ENCODE results near the gene RBMS2. TPM values are rescaled to one million over a fixed set of nuclear protein-coding genes. Genes with fewer than 3 reads are reported as not detected.
A peak's percentile ranks its signal among the peaks of the same experiment; 100 is the strongest.

Gene RBMS2
- total RNA-seq, 4 donors from 2014 or later, result 17.3 to 55.1 (median 25.2) TPM

- Histone ChIP-seq H3K36me3 (no peaks in the 10 kb centered on the region), H3K27ac (peak overlapping the region; percentile 95 to 99 (median 96)), H3K4me1 (peaks cover 35 to 67% (median 50%) of the 10 kb centered on the region in 4 donors), H3K27me3 (no peaks in the 10 kb centered on the region), H3K4me3 (peak overlapping the region in 1 of 4 donors; percentile 96), H3K9me3 (no peaks in the 10 kb centered on the region)
- intact Hi-C loops (cut with DNase I; ENCODE audit: low total_unique reads), result loop anchor here (10.0 kb wide), 1 partner anchor 93 kb away; the partner anchor contains the start of gene NACA
- in situ Hi-C loops (cut with MboI; ENCODE audit: low pct_ligation_motif_present in 1 of 4, low pct_unique_long_range_greater_than_20kb in 1 of 4, low sequenced_read_pairs in 3 of 4), result no loop called here
- peak; percentile 89 for DNase-seq
- TF ChIP-seq POLR2AphosphoS5 (IDR thresholded peaks at IDR 0.05) (no peak), EP300 (IDR thresholded peaks at IDR 0.05; ENCODE audit: low read depth) (no peak), POLR2A (IDR thresholded peaks at IDR 0.05) (no peak)
- TF ChIP-seq, protein P1, sequence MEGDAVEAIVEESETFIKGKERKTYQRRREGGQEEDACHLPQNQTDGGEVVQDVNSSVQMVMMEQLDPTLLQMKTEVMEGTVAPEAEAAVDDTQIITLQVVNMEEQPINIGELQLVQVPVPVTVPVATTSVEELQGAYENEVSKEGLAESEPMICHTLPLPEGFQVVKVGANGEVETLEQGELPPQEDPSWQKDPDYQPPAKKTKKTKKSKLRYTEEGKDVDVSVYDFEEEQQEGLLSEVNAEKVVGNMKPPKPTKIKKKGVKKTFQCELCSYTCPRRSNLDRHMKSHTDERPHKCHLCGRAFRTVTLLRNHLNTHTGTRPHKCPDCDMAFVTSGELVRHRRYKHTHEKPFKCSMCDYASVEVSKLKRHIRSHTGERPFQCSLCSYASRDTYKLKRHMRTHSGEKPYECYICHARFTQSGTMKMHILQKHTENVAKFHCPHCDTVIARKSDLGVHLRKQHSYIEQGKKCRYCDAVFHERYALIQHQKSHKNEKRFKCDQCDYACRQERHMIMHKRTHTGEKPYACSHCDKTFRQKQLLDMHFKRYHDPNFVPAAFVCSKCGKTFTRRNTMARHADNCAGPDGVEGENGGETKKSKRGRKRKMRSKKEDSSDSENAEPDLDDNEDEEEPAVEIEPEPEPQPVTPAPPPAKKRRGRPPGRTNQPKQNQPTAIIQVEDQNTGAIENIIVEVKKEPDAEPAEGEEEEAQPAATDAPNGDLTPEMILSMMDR (IDR thresholded peaks at IDR 0.05), result no peak
- WGBS, 2 donors (ENCODE audit: low coverage in 1 of 2), result 3 to 6% methylated on average over 2 to 13 of the region's 13 CpGs
These were observed 110.4 kb downstream of the RBMS2 start for GRCh38 chr12:56631790-56632700.

DNA sequence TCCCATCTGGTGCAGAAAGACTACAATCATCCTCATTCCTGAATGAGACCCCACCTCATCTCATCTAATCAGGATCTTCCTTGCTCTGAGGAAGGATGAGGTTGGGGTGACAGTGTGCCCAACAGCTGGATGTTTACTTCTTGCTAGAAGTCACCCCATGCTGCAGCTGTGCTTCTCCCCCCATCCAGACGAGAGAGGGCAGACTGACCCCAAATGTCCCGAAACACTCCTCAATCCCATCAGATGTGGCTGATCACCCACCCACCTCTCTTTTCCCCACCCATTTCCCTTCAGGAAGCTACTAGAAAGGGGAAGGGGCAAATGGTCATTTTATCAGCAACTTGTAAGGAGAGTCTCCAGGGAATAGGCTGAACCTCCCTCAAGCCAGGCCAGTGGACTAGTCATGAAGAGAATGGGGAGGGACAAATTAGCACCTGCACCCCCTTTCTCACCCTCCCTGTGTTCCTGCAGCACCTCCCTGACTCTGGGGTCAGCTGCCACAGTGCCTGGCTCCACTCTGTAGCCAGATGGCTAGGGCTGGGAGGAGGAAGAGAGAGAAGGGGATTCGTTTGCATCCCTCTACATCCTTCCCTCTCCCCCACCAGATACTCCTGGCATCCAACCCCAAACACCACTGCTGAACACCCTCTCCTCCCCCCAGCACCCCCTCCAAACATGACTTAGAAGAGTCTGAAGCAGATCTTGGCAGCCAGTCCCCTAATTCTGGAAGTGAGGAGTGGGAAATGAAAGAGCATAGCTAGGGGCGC lies 111.3 kb downstream of the RBMS2 start:
- DNase-seq, result no peak
- in situ Hi-C loops (cut with MboI; ENCODE audit: low pct_ligation_motif_present in 1 of 4, low pct_unique_long_range_greater_than_20kb in 1 of 4, low sequenced_read_pairs in 3 of 4), result no loop called here
- intact Hi-C loops (cut with DNase I; ENCODE audit: low total_unique reads), result loop anchor here (10.0 kb wide), 1 partner anchor 92 kb away; the partner anchor contains the start of gene NACA
- peak overlapping the region in 1 of 4 donors; percentile 96 for H3K4me3 ChIP-seq
- 50% methylated on average over 2 to 4 of the region's 4 CpGs for WGBS, 2 donors (ENCODE audit: low coverage in 1 of 2)
- H3K27me3 ChIP-seq, result no peaks in the 10 kb centered on the region
- no peaks in the 10 kb centered on the region for H3K9me3 ChIP-seq
- H3K27ac ChIP-seq, result peak overlapping the region; percentile 95 to 99 (median 96)
- TF ChIP-seq POLR2AphosphoS5 (IDR thresholded peaks at IDR 0.05) (no peak), POLR2A (IDR thresholded peaks at IDR 0.05) (no peak), EP300 (IDR thresholded peaks at IDR 0.05; ENCODE audit: low read depth) (no peak)
- TF ChIP-seq, protein P1 (IDR thresholded peaks at IDR 0.05), result no peak
- peaks cover 0 to 6% (median 2%) of the 10 kb centered on the region in 4 donors for H3K36me3 ChIP-seq
- H3K4me1 ChIP-seq, result peaks cover 41 to 67% (median 57%) of the 10 kb centered on the region in 4 donors

DNA sequence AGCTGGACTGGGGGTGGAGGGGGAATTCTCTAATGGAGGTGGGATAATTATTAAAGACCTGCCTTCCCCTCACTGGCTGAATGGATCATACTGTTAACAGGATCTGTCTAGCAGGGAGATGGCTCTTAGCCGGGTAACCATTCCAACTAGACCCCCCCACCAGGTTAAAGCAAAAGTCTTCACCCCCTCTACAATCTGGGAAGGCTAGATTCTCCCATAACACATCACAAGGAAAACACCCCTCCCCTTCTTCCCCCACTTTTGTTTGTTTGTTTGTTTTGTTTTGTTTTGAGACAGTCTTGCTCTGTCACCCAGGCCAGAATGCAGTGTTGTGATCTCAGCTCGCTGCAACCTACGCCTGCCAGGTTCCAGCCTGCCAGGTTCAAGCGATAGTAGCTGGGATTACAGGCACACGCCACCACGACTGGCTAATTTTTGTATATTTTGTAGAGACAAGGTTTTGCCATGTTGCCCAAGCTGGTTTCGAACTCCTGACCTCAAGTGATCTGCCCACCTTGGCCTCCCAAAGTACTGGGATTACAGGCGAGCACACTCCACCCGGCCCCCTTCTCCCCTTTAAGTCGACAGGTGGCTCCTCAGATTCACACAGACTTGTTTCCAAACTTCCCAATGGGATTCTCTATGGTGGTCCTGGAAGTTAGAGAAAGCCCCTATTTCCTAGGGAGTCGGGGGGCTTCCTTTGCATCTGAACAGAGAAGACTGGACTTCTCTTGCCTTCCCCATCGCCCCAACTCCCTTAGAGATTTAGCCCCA lies 112.0 kb downstream of the RBMS2 start:
- peak overlapping the region; percentile 76 to 96 (median 87) for H3K4me3 ChIP-seq
- peaks cover 0 to 13% (median 6%) of the 10 kb centered on the region in 4 donors for H3K36me3 ChIP-seq
- WGBS, 2 donors (ENCODE audit: low coverage in 1 of 2), result 42 to 59% methylated on average over 8 to 12 of the region's 12 CpGs
- peak overlapping the region; percentile 95 to 99 (median 96) for H3K27ac ChIP-seq
- DNase-seq, result no peak
- no peak for TF ChIP-seq POLR2AphosphoS5 (IDR thresholded peaks at IDR 0.05)
- no peak for TF ChIP-seq EP300 (IDR thresholded peaks at IDR 0.05; ENCODE audit: low read depth)
- no peaks in the 10 kb centered on the region for H3K27me3 ChIP-seq
- no peaks in the 10 kb centered on the region for H3K9me3 ChIP-seq
- intact Hi-C loops (cut with DNase I; ENCODE audit: low total_unique reads) (loop anchor here (2.0 to 10.0 kb wide), 2 partner anchors 91 to 113 kb away; partner anchors contain the start of genes NACA and RBMS2), in situ Hi-C loops (cut with MboI; ENCODE audit: low pct_ligation_motif_present in 1 of 4, low pct_unique_long_range_greater_than_20kb in 1 of 4, low sequenced_read_pairs in 3 of 4) (no loop called here)
- H3K4me1 ChIP-seq, result peaks cover 38 to 67% (median 54%) of the 10 kb centered on the region in 4 donors

GRCh38 chr12:56634242-56634836 lies 112.7 kb downstream of the RBMS2 start:
- H3K9me3 ChIP-seq, result no peaks in the 10 kb centered on the region

More at GRCh38 chr12:56634242-56634836, 112.7 kb downstream of the RBMS2 start:
- peak overlapping the region; percentile 95 to 99 (median 96) for H3K27ac ChIP-seq
- TF ChIP-seq POLR2A (IDR thresholded peaks at IDR 0.05) (peak; percentile 44), POLR2AphosphoS5 (IDR thresholded peaks at IDR 0.05) (peak; percentile 35 to 66 (median 61)), EP300 (IDR thresholded peaks at IDR 0.05; ENCODE audit: low read depth) (no peak)
- TF ChIP-seq, protein P1 (IDR thresholded peaks at IDR 0.05), result no peak
- WGBS, 2 donors (ENCODE audit: low coverage in 1 of 2), result 0 to 2% methylated on average over 10 to 27 of the region's 27 CpGs
- H3K4me1 ChIP-seq, result peaks cover 38 to 67% (median 53%) of the 10 kb centered on the region in 4 donors
- peak overlapping the region; percentile 76 to 96 (median 87) for H3K4me3 ChIP-seq
- in situ Hi-C loops (cut with MboI; ENCODE audit: low pct_ligation_motif_present in 1 of 4, low pct_unique_long_range_greater_than_20kb in 1 of 4, low sequenced_read_pairs in 3 of 4), result no loop called here
- intact Hi-C loops (cut with DNase I; ENCODE audit: low total_unique reads), result loop anchor here (2.0 to 10.0 kb wide), 2 partner anchors 90 to 114 kb away; partner anchors contain the start of genes NACA and RBMS2
- H3K36me3 ChIP-seq, result peaks cover 0 to 19% (median 10%) of the 10 kb centered on the region in 4 donors
- H3K27me3 ChIP-seq, result no peaks in the 10 kb centered on the region
- peak; percentile 77 for DNase-seq

Measured in transverse colon (tissue), 4 donors.